Measurements from ENCODE around the gene HTT-AS.

The HTT-AS gene

GRCh38 chr4:3087115-3087797 is 12.9 kb upstream of the HTT-AS start:
- no peak for DNase-seq (ENCODE audit: low spot score)

- DNase-seq (ENCODE audit: low spot score) = no peak
Observed at GRCh38 chr4:3085948-3086670, 11.8 kb upstream of the HTT-AS start.

GRCh38 chr4:3083732-3084131 is 9.4 kb upstream of the HTT-AS start:
- DNase-seq (ENCODE audit: low spot score) = no peak

GRCh38 chr4:3082925-3083515 is 8.7 kb upstream of the HTT-AS start:
- no peak for DNase-seq (ENCODE audit: low spot score)

GRCh38 chr4:3079694-3080123 is 5.4 kb upstream of the HTT-AS start:
- DNase-seq (ENCODE audit: low spot score) = no peak

- DNase-seq (ENCODE audit: low spot score) = no peak
Observed at GRCh38 chr4:3077796-3078195, 3.5 kb upstream of the HTT-AS start.

- DNase-seq (ENCODE audit: low spot score) = no peak
Observed at GRCh38 chr4:3075652-3075981, 1.3 kb upstream of the HTT-AS start.

- peak; percentile 86 for DNase-seq (ENCODE audit: low spot score)
Observed at GRCh38 chr4:3074846-3075651, 711 bp upstream of the HTT-AS start.

- DNase-seq (ENCODE audit: low spot score) = no peak
Observed at GRCh38 chr4:3073158-3074077, 920 bp downstream of the HTT-AS start.

GRCh38 chr4:3071811-3072210 is 2.5 kb downstream of the HTT-AS start:
- DNase-seq (ENCODE audit: low spot score) = no peak

- DNase-seq (ENCODE audit: low spot score) = peak; percentile 50
Observed at GRCh38 chr4:3070709-3071500, 3.4 kb downstream of the HTT-AS start.

GRCh38 chr4:3069661-3070199 is 4.6 kb downstream of the HTT-AS start:
- no peak for DNase-seq (ENCODE audit: low spot score)

GRCh38 chr4:3067473-3068001 is 6.8 kb downstream of the HTT-AS start:
- no peak for DNase-seq (ENCODE audit: low spot score)

GRCh38 chr4:3066836-3067400 is 7.4 kb downstream of the HTT-AS start:
- DNase-seq (ENCODE audit: low spot score) = no peak

- no peak for DNase-seq (ENCODE audit: low spot score)
Observed at GRCh38 chr4:3065551-3065950, 8.8 kb downstream of the HTT-AS start.

- peak; percentile 36 for DNase-seq (ENCODE audit: low spot score)
Observed at GRCh38 chr4:3062471-3062870, 11.9 kb downstream of the HTT-AS start.

- no peak for DNase-seq (ENCODE audit: low spot score)
Observed at GRCh38 chr4:3060946-3061345, 13.4 kb downstream of the HTT-AS start.

GRCh38 chr4:3059943-3060342 is 14.4 kb downstream of the HTT-AS start:
- DNase-seq (ENCODE audit: low spot score) = no peak

- DNase-seq (ENCODE audit: low spot score) = no peak
Observed at GRCh38 chr4:3054169-3054759, 20.1 kb downstream of the HTT-AS start.

All from GM03348 (cell line).